Fibroblast of skin of right quadriceps (primary cell): ENCODE data around the gene SLC16A1.
"Not testable (repeated sequence)": the region's sequence is repeated elsewhere in the genome, so short reads cannot be mapped to it uniquely, and the experiment has no call there.

Experiments used
- DNase-seq: peaks from one replicate; pipeline ENCODE4 v3.0.0-alpha.2; 2013

Gene SLC16A1

DNA sequence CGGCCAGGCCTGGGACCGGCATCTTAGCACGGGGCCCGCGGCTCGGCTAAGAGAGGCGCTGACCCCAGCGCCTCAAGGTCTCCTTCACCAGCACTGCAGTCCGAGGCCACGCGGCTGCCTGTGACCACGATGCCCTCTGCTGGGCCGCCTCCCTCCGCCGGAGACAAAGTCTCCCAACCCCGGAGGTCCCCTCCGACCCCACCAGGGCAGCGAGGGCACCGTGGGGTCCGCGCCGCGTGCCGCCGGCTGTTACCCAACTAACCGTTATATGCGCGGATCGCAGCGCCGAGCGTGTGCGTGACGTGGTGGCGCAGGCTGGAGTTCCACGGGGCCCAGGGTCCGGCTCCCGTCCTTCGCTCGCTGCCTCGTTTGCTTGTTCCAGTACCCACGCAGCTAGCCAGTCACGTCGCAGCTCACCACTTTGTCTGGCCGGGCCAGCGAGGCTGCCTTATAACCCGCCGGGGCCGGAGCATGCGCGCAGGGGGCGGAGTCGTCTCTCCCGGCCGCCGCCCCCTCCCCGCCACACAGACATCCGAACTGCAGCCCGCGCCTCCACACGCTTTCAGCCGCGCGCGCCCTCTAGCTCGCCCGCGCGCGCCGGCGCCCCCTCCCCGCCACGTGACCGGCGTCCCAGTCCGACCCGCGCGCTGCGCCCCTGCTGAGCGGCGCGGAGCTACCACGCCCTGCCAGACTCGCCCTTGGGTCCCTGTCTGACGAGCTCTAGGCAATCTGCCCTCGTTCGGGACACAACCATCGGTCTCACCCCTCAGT, at the start of gene SLC16A1:
Gene SLC16A1 (minus strand): TSS at position 424 of the 771 bp plus-strand sequence. CDS start 26,888 bp downstream, outside the sequence.
- DNase-seq = peak; percentile 93

DNA sequence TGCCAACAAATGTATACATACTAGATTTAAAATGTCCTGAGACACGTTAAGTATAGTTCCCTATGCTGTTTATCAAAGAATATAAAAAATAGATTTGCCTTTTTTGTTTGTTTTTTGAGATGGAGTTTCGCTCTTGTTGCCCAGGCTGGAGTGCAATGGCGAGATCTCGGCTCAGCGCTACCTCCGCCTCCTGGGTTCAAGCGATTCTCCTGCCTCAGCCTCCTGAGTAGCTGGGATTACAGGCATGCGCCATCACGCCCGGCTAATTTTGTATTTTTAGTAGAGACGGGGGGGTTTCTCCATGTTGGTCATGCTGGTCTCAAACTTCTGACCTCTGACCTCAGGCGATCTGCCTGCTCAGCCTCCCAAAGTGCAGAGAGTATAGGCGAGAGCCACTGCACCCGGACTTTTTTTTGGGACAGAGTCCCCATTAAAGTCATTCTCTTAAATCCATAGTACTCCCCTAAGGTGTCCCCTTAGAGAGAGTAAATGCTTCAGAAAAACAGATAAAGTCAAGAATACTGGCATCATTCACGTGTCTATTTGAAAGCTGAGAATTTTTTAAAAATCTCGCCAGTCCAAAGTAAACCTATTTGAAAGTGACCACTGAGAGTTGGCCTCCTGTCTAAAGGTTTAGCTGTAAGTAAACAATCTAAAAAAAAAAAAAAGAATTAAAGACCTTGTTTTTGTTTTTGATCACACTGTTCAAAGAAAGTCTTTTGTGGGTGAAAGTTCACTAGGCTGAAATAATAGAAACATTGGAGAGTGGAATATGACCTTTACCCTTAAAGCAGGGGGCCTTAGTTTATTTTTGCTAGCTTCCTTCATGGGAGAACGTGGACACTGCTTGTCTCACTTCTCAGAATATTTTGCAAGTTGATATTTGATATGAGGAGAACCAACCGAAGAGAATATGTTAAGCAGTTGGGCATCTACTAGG, 48.0 kb upstream of the SLC16A1 start:
- DNase-seq = no peak

GRCh38 chr1:113002297-113002696, 46.3 kb upstream of the SLC16A1 start:
- no peak for DNase-seq

- DNase-seq = peak; percentile 60
Measured at GRCh38 chr1:112998592-112999235, 42.7 kb upstream of the SLC16A1 start.

DNA sequence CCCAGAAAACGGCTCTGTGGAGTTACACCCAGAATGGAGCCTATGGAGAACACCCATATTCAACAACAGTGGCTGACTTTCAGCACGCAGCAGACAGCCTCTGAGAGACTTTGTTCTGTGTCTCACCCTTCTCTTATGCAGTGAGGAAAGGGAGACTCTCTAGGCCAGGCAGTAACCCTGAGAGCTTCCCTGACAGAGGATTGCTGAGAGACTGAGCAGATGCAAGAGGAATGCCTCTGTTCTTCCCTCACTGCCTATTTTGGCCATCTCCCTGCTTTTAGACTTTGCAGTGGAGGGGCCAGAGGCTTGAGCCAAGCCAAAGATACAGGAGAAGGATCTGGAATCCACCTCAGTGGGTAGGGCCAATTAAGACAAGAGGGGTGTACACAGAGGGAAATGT, 41.8 kb upstream of the SLC16A1 start:
- no peak for DNase-seq

- no peak for DNase-seq
Measured at GRCh38 chr1:112995890-112996289, 39.9 kb upstream of the SLC16A1 start.

- not testable (repeated sequence) for DNase-seq
Measured at GRCh38 chr1:112995021-112995420, 39.0 kb upstream of the SLC16A1 start.

- no peak for DNase-seq
Measured at GRCh38 chr1:112992780-112993179, 36.8 kb upstream of the SLC16A1 start.

DNA sequence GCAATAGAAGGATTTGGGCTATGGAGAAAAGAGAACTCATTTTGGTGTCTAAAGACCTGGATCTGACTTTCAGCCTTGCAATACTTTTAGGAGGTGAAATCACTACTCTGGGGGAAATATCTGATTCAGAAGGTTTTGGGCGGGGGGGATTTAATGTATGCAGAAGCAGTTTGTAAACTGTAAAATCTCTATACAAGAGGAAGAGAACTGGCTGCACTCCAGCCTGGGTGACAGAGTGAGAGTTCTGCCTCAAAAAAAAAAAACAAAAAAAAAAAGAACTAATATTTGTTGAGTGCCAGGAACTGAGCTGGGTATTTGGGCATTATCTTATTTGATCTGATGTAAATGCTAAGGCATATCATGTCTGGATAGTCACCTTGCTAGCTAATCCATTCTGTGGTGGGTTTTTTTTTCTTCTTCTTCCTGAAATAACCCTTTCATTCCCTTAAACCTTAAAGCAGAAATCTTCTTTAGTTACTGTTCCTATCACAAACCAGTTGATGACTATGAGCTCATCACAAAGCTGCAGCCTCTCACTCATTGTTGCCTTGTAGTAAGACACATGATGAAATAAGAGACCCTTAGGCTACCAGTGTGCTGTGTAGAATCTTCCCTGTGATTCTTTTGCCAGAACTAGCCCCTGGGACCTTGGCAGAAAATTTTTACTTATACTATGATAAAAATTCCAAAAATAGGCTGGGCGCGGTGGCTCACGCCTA, 35.6 kb upstream of the SLC16A1 start:
- DNase-seq = no peak

GRCh38 chr1:112990271-112990670, 34.3 kb upstream of the SLC16A1 start:
- DNase-seq = no peak

- no peak for DNase-seq
Measured at GRCh38 chr1:112988367-112988766, 32.4 kb upstream of the SLC16A1 start.

DNA sequence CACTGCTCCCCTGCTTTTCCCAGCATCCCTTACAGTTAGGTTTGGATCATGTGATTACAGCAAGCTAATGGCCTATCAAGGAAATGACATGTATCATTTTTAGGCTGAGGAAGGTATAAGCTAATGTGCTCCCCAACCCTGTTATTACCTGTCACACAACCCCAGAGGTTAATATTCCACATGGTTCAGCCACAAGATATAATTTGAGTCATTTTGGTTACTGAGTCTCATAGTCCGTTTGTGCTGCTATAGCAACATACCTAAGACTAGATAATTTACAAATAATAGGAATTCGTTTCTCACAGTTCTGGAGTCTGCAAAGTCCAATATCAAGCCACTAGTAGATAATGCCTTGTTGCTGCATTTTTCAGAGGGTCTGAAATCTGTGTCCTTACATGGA, 29.1 kb upstream of the SLC16A1 start:
- DNase-seq = no peak

- DNase-seq = no peak
Measured at GRCh38 chr1:112983537-112984131, 27.6 kb upstream of the SLC16A1 start.

GRCh38 chr1:112982853-112983536, 27.0 kb upstream of the SLC16A1 start:
- DNase-seq = no peak

DNA sequence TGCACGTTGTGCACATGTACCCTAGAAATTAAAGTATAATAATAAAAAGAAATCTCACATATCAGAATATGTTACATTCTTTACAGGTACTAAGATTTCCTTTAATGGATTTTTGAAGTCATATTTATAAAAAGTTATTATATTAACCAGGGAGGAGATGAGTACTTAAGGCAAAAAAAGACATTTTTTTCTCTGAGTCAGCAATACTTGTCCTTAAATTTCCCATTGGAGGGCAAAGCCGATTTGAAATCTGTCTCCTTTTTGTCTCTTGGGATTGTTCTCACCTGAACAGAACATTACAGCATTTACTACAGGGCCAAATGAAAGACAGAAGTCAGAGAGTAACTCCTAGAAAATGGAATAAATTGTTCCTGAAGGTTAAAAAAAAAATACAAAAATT, 26.3 kb upstream of the SLC16A1 start:
- DNase-seq = no peak

- DNase-seq = not testable (repeated sequence)
Measured at GRCh38 chr1:112981834-112982233, 25.8 kb upstream of the SLC16A1 start.

DNA sequence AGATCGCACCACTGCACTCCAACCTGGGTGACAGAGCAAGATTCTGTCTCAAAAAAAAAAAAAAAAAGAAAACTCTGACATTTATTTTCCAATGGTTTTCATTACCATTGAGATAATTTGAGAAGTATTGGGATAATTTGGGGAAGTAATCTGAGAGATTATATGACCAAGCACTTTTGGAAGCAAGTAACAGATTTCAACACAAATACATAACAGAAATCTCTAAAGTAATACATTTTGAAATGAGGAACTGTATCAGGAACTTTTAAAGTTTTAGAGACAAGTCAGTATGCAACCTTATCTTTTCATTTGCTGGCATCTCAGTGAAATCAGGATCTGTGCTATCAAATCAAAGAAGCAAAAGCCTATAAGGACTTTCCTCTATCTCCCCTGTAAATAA, 25.4 kb upstream of the SLC16A1 start:
- DNase-seq = no peak

- no peak for DNase-seq
Measured at GRCh38 chr1:112975336-112975735, 19.3 kb upstream of the SLC16A1 start.

- DNase-seq = no peak
Measured at GRCh38 chr1:112974646-112975045, 18.6 kb upstream of the SLC16A1 start.

- DNase-seq = no peak
Measured at GRCh38 chr1:112973788-112974187, 17.8 kb upstream of the SLC16A1 start.

DNA sequence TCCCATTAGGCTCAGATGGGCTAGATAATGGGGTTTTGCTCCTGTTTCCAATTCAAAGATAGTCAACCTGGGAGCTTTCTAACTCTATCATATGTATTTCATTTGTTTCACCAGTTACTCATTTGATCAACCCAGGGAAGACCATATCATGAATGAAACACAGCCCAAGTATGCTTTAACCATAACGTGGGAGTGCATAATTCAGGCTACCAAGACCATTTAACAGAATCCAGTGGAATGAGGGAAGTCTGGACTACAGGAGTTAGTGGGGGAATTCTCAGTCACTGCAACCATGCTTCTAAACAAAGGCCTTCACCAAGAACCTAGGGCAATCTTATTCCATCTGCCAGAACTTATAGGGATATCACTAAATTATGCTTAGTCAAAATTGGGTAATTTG, 15.0 kb upstream of the SLC16A1 start:
- peak; percentile 37 for DNase-seq

- DNase-seq = no peak
Measured at GRCh38 chr1:112964347-112964746, 8.4 kb upstream of the SLC16A1 start.
